Stimulated activated CD4-positive, alpha-beta T cell treated with anti-CD3 and anti-CD28 coated beads, Interleukin-12 subunit alpha, Interleukin-12 subunit beta, amount 100 ng/mL, for 24 hours (primary cell): ENCODE data around the gene B3GNT9.

Experiments
- DNase-seq, 2 experiments: peaks; one replicate each; pipeline ENCODE4 v3.0.0-alpha.2; 2020; ENCODE audit warnings: low read depth in 2 of 2

The B3GNT9 gene

DNA sequence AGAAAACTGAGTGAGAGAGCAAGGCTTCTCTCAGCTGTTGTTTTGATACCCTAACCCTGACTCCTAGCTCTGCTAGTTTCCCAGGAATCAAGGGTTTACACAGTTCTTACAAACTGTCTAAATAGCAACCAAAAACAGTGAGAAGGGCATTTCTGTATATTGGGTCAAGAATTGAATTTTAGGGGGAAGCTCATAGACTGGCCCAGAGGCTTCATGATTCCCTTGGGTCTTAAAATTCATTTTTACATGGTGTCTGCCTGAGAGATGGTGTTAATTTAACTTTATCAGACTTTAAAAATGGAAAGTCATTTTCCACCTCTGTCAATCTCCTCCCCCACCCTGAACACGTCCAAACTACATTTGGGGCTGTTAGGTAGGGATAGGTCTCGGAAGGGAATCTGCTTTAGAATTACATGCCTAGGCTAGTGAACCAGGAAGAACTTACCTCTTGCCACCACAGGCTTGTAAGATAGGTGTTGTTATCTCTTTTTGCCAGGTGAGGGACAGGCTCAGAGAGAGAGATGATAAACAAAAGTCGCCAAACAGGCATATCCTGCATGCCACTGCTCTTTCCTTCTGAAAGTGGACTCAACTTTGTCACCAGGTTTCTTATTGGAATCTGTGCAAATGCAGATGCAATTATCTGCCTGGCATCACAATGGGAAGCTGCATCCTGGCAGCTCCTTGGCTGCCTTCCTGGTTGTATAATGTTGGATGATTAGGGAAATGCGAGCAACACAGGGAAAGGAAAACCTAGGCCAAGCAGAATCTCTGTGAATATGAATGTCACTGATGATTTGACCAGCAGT is 38.0 kb downstream of the B3GNT9 start:
- DNase-seq = no peak

DNA sequence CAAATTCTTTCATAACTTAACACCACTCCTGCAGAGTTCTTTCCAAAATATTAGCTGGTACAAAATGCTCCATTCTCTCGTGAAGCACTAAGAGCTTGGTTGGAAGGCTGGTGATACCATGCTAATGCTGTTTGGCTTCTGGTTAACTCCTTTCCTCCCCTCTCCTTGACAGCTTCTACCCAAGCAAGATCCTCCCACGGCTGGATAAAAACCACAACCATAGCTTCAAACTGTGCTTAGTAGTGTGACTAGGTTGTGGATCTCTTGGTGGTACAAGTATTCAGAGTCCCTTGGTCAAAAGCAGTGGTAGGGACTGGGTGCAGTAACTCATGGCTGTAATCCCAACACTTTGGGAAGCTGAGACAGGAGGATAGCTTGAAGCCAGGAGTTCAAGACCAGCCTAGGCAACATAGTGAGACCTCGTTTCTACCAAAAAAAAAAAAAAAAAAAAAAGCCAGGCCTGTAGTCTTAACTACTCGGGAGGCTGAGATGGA is 38.8 kb downstream of the B3GNT9 start:
- no peak for DNase-seq

DNA sequence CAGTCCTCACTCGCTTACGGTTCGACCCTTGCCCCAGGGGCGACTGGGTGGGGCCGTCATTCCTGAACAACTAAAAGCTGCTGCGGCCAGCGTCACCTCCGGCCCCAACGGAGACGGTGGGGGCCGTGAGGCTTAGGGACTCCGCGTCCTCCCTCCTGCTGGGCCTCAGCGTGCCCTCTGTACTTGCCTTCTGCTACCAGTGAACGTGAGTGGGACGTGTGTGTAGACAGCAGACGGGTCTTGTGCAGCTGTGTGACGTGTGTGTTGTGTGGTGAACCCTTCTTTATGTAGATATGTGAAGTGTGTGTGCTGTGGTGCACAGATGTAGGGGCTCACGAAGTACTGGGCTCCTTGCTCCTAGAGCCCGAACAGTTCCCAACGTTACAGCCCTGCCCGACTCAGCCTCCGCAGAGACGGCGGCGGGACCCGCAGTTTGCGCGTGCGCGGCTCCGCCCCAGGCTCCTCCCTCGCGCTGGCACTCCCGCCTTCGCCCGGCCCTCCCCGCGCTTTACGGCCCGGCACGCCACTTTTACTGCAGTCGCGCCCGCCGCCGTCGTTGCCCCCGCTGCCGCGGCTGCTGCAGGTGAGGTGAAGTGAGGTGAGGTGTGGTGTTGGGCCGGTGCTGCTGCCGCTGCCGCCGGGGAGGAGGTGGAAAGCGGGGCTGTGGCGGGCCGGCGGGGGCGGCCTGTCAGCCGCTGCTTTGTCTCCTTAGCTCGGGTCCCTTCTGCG is 41.2 kb downstream of the B3GNT9 start, which contains the start of gene PHAF1:
Gene PHAF1 (plus strand): TSS at position 535 of the 729 bp plus-strand sequence. CDS start 235 bp downstream, outside the sequence.
- peak; percentile 94 for DNase-seq

DNA sequence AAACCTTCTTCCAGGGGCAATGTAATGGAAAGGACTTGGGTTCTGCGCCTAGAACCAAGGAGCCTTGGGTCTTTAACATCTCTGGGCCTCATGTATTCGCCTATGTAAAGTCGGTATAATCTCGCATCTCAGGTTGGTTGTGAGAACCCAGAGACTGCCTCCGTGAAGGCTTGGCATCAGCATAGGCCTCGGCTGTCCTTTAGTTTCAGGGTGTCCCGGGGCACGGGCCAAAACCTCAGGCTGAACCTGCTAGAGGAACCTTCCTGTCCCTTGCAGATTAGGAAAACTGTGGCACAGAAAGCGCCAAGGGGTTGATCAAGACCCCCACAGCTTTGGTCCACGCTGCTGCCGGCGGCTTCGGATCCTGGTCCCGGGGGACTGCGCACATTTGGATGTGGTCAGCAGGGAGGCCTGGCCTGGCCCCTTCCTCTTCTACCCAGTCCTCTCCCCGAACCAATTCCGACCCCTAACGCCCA is 41.8 kb downstream of the B3GNT9 start:
- DNase-seq = no peak

DNA sequence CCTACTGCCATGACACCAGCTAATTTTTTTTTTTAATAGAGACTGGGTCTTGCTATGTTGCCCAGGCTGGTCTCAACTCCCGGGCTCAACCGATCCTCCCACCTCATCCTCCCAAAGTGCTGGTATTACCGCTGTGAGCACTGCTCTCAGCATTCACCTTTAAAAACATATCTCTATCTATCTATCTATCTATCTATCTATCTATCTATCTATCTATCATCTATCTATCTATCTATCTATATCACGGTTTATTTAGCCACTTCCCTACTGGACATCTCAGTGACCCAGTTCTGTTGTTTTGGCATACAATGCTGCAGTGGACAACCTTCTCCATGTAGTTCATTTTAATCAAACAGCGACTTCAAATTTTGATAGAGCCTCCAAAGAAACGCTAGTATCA is 42.3 kb downstream of the B3GNT9 start:
- no peak for DNase-seq

DNA sequence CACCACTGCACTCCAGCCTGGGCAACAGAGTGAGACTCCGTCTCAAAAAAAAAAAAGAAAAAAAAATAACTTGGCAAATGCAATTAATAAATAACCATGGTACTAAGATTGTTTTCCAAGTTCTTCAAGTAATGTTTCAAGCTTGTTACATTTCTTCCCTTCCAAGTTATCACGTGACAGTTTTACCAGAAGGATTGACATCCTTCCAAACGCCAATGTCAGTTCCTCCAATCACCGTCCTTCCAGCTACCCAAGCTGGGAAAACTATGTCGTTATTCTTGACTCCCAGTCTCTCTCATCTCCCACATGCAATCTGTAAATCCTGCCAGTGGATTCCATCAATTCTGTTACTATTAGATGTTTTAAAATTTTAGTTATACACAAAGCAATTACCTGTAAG is 44.9 kb downstream of the B3GNT9 start:
- DNase-seq = no peak

DNA sequence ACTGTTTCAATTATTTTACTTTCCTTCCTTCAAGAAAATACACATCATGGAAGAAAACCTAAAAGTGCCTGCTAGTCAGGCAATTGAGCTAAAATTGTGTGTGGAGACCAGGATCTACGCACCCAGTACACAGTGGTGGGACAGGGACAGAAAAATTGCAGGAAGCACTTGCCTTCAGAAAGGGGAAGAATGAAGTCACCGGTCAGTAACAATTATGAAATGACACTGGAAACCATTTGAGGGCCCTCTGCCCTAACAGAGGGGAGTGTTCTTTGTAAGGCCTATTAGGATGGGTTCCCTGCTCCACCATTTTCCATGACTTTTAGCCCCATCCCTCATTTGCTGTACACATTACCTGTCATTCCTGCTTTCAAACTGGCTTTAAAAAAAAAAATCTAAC is 45.6 kb downstream of the B3GNT9 start:
- no peak for DNase-seq

DNA sequence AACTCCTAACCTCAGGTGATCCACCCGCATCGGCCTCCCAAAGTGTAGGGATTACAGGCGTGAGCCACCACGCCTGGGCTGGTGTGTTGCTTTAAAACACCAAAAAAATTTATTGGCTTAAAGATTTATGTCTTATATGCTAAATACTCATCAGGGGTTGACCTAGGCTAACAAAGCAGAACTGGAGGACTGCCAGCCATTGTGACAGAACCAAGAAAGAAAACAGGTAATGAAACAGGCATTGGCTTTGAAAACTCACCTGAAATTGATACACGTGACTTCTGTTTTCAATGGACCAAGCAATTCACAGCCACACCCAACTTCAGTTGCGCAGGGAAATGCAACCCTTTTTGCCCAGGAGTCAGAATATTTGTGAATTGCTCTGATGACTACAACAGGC is 46.0 kb downstream of the B3GNT9 start:
- DNase-seq = no peak

DNA sequence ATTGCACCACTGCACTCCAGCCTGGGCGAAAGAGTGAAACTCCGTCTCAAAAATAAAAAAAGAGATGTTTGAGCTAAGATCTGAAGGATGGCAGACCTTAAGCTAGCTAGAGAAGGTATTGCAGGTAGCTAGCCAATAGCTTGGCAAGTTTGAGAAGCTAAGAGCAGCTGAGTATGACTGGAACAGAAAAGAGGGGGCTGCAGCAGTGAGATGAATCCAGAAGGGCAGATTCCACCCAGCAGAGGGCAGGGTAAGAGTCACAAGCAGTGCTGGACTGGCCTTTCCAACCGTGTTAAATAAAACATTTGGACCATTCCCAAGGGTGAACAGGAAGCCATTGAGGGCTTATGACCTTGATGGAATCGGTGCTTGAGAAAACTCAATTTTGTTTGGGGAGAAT is 46.7 kb downstream of the B3GNT9 start:
- DNase-seq = no peak

DNA sequence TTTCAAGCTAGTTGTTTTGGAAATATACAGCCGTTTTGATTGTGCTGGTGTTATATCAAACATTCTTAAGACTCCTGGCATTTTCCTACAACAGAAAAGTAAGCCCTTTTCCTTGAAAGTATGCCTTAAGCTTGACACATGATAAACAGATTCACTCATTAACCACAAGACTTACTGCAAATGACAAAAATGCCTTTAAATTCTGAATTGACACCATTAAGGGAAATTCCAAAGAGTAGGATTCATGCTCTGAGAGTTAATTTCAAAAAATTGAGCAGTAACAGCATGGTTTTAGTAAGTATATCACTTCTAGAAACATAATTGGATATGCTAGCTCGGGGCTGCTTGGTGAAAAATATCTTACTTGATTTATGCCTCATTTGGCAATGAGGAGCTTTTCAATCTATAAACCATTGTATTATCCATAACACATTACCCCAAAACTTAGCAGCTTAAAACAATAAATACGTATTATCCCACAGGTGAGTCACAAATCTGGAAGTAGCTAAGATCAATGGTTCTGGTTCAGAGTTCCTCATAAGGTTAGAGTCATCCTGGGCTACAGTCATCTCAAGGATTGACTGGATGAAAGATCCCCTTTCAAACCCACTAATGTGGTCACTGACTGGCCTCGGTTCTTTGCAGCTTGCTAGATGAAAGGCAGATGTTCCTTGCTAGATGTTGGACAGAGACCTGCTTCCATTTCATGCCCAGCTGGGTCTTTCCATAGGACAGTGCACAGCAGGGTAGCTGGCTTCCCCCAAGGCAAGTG is 49.3 kb downstream of the B3GNT9 start:
- no peak for DNase-seq

DNA sequence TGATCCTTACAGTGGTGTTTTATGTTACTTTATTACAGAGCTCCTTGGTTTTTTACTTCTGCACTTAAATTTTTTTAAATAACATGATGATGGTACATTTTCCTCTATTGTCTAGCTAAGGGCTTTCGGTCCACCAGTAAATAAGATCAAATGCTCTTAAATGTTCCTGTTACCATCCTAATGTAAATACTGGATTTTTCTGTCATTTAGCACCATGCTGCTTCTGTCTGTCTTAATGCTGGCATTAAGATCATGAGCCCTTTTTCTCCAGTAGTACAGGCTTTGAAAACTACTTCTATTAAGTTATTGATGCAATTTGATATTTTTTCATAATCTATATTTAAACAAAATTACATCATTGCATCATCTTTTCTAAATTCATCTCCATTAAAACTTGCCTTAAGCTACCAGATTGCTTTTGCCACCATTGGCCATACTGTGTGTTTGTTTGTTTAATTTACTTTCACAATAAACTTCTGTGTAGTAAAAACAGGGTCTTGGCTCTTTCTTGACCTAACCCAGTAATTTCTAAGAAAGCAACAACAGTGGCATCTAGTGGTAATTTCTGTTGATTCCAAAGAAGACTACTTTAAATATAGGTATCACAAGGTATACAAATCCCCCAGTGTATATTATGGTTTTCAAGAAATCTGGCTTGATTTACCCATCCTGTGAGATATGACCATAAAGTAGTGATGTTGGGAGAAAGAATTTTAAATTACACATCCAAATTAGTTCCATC is 50.1 kb downstream of the B3GNT9 start:
- DNase-seq = no peak

DNA sequence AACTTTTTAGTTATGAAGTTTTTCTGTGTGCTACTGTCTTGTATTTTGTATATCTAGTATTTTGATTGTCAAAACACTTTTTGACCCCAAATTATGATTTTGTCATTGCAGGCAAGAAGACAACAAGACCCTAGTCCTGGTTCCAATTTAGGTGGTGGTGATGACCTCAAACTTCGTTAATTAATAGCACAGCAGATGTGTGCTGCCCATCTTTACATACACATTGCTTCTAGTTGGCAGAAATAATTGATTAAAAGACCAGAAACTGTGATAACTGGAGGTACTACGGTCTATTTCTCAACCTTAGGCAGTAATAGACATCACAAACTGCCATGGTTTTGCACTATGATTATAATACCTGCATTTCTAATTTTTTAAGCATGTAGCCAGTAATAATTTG is 52.2 kb downstream of the B3GNT9 start:
- DNase-seq = no peak
